HG03175 (cell line): ENCODE data around the gene SLC9A5.

Experiments
- ATAC-seq: cut with Tn5 transposase; IDR thresholded peaks from one replicate; pipeline ENCODE4 v1.9.1; 2021; ENCODE audit warnings: mild to moderate bottlenecking, moderate library complexity; ENCODE audit not compliant: unreplicated experiment

Gene SLC9A5

DNA sequence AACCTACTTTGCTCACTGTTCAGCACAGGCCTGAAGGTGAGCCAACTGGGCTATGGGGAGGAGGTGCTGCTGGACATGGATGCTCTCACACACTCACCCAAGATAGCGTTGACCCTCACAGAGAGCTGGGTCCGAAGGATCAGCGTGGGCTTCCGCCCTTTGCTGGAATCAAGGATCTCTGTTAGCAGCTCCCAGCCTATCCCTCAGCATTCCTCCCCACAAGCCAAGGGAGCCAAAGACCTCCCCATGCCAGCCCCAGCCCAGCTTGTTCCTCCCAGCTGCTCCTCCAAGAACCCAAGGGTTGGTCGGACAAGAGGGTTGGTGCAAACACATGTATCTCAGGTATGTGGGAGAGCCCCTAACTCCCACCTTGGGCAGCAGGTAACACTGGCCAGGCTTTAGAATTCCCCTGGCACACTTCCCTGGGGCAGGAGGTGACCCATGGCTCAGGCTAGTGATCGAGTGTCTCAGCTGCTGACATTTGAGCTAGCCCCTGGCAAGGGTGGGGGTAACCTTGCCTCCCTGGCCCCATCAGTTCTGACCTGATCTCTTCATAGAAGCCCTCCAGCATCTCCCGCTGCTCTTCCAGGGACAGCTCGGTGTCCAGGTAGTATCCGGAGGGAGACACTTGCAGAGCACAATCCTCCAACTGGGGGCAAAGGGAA is 9.8 kb upstream of the SLC9A5 start:
- ATAC-seq = no peak

DNA sequence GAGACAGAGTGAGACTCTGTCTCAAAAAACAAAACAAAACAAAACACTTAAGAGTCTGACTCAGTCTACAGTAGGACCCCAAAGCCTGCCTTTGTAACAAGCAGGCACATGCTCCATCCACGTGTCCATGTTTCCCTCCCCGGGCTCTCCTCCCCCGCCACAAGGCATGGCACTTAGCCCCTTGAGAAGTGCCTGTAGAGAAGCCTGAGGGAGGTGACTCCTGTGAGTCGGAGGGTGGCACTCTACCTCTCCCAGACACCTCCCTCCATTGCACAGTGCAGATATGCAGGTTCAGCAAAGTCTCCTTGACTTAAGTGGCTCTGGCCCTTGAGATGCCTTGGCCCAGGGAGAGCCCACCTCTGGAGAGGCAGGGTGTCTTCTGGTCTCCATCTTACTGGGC is 8.3 kb upstream of the SLC9A5 start:
- ATAC-seq = no peak

DNA sequence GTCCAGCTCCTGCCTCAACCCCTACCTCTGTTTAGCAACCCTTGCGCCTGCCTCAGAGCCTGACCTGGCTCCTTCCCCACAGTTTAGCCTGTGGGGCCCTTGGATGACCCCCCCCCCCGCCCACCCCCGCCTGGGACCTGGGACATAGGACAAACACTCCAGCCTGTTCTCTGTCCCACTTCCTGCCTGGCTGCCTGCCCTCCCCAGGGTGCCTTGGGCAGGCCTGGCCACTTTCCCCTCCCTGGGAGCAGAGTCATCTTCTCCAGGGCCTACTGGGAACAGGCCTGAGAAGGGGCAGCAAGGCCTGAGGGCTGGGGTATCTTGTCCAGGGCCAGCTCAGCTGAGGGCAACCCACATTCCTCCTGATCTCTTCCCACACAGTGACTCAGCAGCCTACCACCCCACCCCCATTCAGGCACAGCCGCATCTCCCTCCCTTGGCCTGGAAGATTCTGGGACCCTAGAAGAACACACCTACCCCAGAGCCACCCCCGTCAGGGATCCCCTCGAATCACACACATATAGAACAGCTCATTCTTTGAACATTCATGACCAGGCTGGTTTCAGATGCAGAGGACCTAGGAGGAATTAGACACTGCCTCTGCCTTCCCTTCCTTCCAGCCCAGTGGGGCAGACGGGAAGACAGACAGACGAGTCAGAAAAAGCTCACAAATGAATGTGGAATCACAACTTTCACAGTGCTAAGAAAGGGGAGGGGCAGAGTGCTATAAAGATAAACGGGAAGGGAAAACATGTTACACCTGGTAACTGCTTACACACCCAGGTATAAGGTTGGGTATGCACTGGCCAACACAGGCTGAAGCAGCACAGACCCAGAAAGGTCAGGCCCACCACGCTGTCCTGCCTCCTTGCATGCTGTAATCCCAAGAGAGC is 7.5 kb upstream of the SLC9A5 start:
- no peak for ATAC-seq

DNA sequence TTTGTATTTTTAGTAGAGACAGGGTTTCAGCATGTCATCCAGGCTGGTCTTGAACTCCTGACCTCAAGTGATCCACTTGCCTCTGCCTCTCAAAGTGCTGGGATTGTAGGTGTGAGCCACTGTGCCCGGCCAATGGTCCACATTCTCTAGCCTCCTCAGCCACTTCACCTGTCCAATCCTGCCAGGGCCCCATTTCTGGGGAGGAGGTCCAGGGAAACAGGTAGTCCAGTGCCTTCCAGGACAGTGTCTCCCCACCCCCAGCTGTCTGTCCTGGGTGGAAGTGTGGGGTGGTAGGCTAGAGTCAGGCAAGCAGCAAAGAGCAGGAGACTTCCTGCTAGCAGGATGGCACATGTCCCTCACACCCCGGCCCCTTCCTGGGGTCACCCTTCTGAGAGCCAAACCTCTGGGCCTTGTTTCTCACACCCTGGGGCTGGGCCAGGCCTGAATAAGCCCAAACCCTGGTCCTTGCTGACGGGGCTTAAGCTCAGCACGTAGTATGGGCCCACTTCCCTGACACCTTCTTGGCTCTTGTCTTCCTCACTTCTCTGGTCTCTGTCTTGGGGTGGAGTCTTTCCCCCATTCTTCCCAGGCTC is 6.5 kb upstream of the SLC9A5 start:
- no peak for ATAC-seq

DNA sequence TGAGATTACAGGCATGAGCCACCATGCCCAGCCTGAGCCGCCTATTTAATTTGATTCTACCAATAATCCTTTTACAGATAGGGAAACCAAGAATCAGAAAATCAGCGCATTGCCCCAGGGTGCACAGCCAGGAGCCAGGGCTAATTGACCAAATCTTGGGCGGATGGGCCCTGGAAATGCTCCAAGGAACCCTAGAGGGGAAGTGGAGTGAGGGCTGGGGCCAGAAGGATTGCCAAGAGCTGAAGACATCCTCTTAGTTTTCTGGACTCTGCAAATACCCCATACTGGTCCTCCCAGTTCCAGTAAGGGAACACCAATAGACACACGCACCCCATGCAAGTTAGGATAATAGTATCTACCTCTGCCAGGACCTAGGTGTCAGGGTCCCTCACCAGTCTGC is 5.3 kb upstream of the SLC9A5 start:
- no peak for ATAC-seq

DNA sequence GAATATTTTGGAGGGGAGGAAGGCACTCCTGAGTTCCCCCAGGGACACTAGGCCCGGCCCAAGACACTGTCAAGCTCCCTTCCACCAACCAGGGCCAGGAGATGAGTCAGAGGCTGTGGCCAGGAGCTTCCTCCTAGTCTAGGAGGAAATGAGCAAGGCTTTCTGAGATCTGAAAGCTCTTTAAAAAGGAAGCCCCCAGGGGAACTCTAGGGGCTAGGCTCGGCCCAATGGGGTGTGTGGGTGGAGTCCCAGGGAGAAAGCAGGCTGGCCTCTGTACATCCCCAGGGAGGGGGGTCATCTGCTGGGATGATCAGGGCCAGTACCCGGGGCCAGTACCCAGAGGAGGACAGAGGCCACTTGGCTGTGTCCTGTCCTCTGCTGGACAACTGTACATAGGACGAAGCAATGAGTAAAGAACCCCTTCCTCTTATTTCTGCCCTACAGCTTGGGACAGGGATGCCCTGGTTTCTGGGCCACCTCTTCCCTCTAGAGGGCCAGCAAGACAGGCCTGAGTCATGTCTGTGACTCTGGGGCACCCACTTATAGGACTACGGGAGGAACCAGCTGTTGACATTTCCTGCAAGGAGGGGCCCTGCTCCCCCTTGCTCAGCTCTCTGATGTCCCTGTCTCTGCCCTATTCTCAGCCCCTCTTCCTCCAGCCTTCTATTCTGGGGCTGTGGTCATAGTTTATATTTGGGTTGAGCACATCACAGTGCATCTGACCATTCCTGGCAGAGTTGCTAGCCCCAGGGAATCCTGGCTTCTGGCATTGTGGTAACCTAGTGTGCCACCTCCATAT is 4.2 kb upstream of the SLC9A5 start:
- peak; percentile 58 for ATAC-seq

DNA sequence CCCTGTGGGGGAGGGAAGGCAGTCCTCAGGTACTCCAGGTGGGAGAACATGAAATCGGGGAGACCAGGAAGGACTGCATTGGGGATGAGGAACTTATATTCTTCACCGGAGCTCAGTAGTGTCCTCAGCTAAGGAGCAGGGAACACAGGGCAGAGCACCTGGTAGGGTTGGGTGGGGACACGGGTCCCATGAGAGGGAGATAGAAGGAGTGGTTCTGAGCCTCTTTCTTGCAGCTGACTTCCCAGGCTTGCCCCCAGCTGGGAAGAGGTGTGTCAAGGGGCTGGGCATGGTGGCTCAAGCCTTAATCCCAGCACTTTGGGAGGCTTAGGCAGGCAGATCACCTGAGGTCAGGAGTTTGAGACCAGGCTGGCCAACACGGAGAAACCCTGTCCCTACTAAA is 3.6 kb upstream of the SLC9A5 start:
- ATAC-seq = no peak

DNA sequence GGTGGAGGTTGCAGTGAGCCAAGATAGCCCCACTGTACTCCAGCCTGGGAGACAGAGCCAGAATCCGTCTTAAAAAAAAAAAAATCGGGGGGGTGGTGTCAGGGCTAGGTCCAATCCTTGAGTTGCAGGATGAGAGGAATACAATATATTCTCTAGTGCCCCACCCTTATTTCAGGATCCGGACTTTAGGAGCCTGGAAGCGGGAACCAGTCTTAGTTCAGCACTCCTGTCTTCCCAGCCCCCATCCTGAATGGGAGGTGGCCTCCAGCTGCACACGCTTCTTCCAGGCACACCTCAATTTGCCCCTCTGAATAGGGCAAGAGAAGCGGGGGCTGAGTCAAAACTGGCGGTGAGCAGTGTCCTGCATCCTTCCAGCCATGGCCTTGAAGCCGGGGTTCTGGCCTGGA is 3.1 kb upstream of the SLC9A5 start:
- ATAC-seq = no peak

DNA sequence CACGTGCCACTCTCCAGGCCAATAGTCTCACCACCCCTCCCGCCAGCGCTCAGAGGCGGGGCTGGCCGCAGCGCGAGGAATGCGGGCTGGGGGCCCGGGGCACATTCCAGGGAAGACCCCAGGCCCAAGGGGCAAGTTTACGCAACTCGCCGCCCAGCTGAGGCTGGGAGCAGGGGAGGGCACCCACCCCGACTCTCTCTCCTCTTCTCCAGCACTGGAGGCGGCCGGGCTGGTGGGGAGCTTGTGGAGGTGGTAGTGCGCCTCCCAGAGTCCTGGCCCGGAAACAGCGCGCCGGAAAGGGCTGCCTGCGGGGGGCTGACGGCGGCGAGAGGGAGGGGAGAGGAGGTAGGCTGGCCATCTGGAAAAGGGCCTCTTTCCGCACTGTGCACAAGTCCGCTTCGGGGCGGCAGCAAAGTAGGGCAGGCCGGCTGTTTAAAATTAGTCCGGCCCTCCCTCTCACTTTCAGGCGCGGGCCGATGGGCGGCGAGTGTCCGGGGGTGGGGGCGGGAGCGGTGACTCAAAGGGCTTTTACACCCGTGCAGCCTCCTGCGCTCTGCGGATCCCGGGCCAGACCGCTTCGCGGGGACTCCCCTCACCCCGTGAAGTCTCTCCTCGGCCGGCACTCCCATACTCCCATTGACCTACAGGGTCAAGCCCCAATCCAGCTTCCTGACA is 2.6 kb upstream of the SLC9A5 start:
- ATAC-seq = peak; percentile 20

DNA sequence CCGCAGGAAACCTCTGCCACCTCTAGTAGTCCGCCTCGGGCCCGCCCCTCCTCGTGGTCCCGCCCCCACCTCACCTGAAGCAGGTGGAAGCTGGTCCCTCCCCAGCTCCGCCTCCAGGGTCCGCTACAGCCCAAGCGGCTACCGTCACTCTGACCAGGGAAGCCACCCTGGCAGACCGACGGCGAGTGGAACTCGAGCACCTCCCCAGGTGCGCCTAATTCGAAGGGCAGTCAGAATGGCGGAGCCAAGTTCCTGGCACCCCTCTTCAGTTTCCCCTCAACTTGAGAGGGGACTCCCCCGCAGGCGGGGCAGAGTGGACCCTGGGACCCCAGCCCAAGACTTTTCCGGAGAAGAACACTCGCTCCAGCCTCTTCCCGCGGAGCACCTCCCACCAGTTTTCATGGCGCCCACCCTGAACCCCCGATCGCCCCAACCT is 2.0 kb upstream of the SLC9A5 start:
- peak; percentile 6 for ATAC-seq

DNA sequence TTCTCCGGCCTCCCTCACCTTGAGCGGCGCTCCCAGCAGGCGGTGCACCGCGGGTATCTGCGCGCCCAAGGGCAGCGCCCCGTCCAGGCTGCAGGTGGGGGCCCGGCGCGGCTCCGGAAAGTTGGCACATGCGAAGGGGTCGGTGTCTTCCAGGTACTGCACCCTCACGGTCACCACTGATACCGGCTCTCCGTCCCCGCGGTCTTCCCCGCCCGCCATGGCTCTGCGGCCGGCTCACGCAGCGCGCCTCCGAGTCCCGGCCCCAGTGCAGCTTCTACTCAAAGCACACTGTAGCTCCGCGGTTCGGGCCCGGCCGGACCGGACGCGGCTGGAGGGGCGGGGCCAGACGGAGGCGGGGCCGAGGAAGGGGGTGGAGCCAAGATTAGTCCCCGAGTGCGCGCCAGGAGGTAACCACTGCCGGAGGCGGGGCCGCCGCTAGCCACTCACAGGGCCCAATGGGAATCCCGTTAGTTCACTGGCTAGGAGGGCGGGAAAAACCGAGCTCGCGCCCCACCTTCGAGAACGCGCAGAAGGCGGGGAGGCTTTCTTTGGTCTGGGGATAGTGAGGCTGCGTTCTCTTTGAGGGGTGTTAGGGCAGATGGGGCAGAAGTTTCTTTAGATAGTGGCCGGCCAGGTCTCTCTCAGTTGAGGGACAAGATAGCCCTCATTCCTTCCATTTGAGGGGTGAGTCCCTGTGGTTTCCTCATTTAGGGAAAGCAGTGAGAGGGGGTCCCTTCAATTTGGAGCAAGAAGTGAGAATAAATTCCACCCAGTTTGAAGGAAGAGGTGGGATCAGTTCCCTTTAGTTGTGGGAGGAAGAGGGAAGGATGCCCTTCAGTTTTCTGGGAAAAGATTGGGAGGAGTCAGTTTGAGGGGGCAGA is 1.3 kb upstream of the SLC9A5 start, which contains the start of gene FHOD1:
TSS of gene FHOD1 (minus strand) at position 290 of the 881 bp plus-strand sequence. CDS start at position 219, 71 bp downstream.
- ATAC-seq = peak; percentile 55

DNA sequence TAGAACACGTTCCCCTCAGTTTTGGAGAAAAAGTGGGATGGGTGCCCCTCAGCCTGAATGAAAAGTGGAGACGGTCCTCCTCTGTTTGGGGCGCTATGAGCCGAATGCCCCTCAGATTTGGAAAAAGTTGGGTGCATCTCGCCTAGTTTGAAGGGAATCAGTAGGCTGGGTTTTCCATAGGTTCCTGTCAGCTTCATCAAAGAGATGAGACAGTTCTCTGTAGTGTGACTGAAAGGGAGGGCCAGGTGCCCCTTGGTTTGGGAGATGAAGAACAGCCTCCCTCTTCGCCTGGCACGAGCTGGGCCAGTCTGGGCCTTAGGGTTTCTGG is 742 bp upstream of the SLC9A5 start:
- no peak for ATAC-seq

DNA sequence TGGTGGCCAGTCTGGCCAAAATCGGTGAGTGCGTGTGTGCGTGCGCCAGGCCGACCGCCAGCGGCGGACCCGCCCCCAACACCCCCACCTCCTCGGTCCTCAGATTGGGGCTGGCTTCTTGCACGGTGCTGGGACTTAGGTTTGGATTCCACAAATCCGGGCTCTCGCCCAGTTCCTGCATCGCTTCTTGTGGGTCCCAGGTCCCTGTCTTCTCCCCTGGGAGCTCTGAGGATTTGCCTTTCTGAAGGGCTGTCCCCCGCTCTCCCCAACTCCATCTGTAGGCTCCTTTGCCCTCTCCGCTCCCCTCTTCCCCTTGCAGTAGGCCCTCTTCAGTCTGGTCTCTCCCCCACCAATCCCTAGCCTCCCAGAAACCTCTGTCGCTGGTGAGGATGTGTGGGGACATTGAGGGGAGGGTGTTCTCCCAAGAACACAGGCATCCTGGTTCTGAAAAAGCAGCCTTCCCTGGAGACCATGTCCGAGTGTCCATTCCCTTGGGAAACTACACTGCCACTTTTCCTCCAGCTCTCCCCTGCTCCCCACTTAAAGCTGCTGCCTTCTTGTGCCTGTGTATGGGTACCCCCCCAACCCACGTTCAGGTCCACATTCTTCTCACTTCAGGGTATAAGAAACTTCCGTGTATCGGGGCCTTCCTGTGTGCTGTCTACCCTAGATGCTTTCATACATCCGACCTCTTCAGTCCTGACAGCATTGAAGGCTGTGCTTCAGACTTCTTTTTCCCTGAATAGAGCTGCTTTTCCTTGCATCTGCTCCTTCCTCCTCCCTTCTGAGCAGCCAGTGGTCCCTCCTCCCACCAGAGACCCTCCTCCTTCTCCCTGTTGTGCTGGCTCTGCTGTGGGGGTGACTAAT is 632 bp downstream of the SLC9A5 start:
- no peak for ATAC-seq

DNA sequence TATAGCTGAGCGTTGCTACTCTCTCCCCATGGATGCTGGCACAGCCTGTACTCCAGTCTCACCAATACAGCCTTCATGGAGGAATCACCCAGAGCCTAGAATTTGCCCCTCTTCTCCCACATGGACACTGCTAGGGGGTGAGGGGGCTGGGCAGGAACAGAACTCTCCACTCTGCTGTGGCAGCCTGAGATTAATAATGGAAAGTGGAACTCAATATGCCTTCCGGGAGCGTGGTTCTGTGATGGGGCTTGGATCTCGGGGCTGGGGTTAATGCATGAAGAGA is 1.2 kb downstream of the SLC9A5 start:
- no peak for ATAC-seq

DNA sequence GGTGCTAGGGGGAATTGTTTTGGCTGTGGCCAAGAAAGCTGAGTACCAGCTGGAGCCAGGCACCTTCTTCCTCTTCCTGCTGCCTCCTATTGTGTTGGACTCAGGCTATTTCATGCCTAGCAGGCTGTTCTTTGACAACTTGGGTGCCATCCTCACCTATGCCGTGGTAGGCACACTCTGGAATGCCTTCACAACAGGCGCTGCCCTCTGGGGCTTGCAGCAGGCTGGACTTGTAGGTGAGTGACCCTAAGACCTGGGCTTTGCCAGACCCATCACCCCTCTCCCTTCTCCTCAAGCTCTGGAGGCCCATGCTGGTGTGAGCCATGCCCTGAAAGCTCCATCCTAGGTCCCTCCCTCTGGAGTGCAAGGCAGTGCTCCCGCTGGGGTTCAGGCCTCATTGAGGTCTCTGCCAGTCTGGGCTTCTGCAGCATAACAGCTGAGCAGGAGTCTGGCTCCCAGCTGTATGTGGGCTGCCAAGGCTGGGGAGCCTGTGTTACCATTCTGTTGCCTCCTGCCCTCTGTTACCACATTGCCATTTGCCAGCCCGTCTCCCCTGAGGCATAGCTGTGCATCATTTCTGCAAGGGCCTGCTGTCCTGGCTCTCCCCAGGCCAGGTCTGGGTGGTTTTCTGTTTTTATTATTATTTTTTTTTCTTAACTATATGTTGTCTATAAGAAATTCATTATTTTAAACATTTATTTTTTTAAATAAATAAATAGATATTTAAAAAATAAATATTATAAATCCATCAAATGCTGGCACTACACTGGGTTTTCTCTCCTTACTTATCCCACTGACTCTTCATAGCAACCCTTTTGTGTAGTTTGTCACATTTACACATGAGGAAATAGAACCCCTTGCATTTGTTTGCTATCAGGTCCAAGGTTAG is 4.1 kb downstream of the SLC9A5 start:
- no peak for ATAC-seq

DNA sequence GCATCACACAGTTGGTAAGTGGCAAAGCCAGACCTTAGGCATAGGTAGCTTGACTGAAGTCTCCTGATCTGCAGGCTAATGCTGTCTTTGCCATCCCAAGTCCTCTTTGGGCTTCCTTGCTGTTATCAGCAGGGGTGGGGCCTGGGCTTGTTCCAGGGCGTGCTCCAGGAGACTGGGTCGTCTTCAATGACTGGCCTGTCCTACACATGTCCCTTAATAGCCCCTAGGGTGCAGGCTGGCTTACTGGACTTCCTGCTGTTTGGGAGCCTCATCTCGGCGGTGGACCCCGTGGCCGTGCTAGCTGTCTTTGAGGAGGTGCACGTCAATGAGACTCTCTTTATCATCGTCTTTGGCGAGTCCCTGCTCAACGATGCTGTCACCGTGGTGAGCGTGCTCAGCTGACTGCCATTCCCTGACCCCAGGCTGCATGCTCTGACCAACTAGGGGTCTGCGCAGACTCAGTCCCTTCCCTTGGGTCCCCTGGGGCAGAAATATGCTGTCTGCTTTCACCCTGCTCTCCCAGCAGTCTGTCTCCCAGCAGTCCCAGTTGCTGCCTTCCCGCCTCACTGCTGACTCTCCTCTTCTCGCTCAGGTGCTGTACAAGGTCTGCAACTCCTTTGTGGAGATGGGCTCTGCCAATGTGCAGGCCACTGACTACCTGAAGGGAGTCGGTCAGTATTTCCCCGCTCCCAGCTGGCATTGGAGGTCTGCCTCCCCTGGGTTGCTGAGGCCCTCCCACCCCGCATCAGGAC is 6.2 kb downstream of the SLC9A5 start:
- ATAC-seq = no peak

DNA sequence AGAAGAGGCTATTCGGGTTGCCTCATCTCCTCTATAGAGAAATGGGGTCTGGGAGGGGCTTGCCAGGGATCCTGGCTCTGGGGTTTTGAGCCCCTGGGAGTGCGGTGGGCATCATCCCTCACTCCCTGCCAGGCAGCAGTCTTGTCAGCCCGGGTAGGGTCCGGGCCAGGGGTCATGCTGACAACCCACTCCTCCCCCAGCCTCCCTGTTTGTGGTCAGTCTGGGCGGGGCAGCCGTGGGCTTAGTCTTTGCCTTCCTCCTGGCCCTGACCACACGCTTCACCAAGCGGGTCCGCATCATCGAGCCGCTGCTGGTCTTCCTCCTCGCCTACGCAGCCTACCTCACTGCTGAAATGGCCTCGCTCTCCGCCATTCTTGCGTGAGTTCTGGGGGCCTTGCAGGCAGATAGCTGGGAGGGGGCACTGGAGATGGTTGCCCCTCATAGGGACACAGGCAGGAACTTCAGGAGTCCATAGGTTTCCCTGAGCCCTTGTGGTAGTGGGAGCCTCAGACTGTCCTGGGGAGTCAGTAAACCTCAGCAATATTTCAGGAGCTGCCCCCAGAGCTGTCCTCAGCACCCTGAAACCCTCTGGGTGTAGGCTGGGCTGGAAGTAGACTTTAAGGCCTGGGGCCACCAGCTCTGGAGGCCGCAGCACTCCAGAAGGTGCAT is 6.9 kb downstream of the SLC9A5 start:
- ATAC-seq = no peak
